Fibroblast of villous mesenchyme (primary cell): ENCODE measurements around the gene AFM. TPM values are rescaled to one million over a fixed set of nuclear protein-coding genes. Genes with fewer than 3 reads are reported as not detected.

Experiments
- DNase-seq: peaks from one replicate; pipeline ENCODE4 v3.0.0-alpha.2; 2010; ENCODE audit warnings: low read depth
- H3K4me3 ChIP-seq: 2 replicates; pipeline ENCODE4 v1.5.1; 2011; ENCODE audit warnings: low read depth, mild to moderate bottlenecking, low read length
- total RNA-seq: library from RNA; depleted of rRNA; stranded (reverse); fragments of >200 nt; gene quantifications from 2 replicates; pipeline ENCODE4 v1.2.3, GENCODE V29; 2012
- TF ChIP-seq, protein P1 (sequence below): IDR thresholded peaks from 2 replicates; pipeline ENCODE4 v1.5.1; 2012; ENCODE audit warnings: low read depth, mild to moderate bottlenecking, low read length; ENCODE audit not compliant: insufficient read depth

AFM gene
- total RNA-seq, 1 donor: not detected

DNA sequence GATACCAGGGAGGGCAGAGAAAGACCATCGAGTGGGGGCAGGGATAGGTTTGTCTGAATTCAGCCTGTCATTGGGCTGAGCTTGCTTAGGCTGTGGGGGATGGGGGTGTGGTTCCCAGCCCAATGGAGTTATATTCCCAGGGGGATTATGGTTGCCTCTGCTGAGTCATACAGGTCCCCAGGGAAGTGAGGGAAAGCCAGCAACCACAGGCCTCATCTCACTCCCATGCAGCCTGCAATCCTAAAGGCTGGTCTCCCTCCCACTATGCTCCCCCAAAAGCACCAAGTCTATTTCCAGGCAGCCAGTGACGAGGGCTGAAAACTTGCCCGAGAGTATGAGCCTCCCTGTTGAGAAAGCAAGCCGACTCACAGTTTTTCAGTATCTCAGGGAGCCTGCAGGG is 39.3 kb downstream of the AFM start:
- no peak overlapping the region for H3K4me3 ChIP-seq
- TF ChIP-seq, protein P1, sequence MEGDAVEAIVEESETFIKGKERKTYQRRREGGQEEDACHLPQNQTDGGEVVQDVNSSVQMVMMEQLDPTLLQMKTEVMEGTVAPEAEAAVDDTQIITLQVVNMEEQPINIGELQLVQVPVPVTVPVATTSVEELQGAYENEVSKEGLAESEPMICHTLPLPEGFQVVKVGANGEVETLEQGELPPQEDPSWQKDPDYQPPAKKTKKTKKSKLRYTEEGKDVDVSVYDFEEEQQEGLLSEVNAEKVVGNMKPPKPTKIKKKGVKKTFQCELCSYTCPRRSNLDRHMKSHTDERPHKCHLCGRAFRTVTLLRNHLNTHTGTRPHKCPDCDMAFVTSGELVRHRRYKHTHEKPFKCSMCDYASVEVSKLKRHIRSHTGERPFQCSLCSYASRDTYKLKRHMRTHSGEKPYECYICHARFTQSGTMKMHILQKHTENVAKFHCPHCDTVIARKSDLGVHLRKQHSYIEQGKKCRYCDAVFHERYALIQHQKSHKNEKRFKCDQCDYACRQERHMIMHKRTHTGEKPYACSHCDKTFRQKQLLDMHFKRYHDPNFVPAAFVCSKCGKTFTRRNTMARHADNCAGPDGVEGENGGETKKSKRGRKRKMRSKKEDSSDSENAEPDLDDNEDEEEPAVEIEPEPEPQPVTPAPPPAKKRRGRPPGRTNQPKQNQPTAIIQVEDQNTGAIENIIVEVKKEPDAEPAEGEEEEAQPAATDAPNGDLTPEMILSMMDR: no peak
- DNase-seq: peak; percentile 50

DNA sequence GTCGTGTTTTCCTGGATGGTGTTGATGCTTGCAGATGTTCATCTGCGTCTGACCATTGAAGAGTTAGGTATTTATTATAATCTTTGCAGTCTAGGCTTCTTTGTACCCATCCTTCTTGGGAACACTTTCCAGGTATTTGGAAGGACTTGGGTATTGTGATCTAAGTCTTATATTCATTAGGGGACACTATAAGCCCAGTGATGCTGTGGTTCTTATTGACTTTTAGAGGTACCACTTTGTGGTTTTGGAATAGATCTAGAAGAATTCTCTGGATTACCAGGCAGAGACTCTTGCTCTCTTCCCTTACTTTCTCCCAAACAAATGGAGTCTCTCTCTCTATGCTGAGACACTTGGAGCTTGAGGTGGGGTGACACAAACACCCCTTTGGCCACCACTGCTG is 41.6 kb downstream of the AFM start:
- H3K4me3 ChIP-seq: no peak overlapping the region
- TF ChIP-seq, protein P1: no peak
- no peak for DNase-seq

DNA sequence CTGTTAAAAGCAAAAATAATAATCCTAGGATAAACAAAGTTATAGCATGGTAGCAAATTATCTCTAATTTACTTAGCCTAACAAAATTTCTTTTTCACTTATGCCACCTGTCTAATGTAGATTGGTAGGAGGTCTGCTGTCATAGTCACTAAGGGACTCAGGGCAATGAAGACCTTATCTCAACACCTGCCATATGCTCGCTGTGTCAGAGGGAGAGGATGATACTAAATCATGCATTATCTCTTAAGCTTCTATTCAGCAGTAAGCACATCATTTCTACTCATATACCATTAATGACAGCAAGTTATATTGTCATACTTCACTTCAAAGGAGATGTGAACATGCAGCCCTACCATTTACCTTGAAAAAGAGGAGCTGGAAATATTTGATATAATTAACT is 44.1 kb downstream of the AFM start:
- TF ChIP-seq, protein P1: no peak
- DNase-seq: no peak
- H3K4me3 ChIP-seq: no peak overlapping the region

DNA sequence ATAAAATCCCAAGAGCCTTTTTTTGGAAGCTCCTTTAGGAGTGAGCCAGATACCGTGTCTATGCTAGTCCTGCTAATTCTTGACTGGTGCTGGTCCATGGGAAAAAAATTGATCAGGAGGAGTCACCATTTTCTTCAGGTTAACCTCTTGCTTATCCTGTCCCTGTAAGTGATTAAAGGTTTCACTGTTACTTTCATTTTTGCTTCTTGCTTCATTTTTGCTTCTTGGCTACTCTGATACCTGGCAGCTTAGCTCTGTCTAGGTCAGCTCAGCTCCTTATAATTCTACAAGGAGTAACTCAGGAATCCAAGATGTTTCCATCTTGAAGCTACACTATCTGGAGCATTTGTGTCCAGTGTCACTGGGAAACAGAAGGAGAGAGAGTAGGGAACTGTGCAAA is 45.7 kb downstream of the AFM start:
- TF ChIP-seq, protein P1: no peak
- no peak overlapping the region for H3K4me3 ChIP-seq
- DNase-seq: no peak

DNA sequence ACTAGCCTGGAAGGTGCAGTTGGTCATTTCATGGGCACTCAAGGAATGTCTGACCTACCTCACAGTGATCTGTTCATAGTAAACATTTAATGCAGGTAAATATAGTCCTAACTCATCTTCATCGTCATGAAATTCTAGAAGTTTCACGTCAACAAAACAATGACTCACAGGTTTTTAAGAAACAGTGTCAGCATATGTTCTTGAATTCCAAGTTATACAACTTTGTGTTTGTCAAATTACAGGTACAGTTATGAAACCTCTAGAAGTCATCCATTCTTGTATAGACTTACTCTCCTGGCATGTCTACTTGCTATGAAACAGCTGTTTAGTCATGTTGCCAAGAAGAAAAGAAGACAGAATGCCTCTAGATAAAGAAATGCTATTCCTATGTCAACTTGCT is 46.6 kb downstream of the AFM start:
- no peak for DNase-seq
- TF ChIP-seq, protein P1: no peak
- H3K4me3 ChIP-seq: no peak overlapping the region

DNA sequence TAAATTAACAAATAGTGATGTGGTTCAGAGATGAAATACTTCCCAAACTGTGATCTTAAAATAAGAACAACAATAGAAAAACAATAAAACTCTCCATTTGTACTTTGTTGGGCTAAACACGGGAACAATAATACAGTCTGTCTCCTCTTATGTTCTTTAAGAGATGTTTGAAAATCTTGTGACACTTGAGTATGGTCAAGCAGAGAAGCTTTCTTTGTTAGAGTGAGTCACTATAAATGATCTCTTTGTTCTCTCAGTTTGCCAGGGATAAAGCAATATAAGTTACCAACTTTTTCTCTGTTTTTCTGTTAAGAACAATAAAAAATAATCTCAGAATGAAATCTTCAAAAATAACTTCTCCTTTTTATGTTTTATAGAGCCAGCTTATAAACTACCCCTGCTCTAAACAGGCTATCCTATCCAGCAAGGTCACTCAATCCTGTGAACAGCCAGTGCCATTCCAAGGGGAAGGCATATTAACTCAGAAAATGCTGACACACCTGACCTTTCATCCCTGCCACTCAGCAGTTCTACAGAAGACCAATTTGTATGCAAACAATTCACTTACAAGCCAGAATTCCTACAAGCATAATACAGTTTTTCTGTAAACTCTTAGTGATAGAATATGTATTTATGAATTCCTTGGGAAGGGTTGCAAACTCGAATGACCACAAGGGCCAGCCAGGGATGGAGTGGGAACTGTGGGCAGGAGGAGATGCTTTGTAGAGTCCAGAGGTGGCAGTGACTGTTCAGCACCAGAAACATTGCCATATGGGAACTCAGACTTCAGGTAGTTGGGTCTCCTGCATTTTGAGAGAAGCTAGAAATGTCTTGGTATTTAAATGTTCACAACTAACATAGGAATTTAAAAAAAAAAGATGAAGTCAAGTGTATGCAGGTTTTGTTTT is 52.2 kb downstream of the AFM start:
- H3K4me3 ChIP-seq: no peak overlapping the region
- DNase-seq: no peak
- TF ChIP-seq, protein P1: no peak
